Measurements from ENCODE around the gene TSTD2.

The TSTD2 gene

DNA sequence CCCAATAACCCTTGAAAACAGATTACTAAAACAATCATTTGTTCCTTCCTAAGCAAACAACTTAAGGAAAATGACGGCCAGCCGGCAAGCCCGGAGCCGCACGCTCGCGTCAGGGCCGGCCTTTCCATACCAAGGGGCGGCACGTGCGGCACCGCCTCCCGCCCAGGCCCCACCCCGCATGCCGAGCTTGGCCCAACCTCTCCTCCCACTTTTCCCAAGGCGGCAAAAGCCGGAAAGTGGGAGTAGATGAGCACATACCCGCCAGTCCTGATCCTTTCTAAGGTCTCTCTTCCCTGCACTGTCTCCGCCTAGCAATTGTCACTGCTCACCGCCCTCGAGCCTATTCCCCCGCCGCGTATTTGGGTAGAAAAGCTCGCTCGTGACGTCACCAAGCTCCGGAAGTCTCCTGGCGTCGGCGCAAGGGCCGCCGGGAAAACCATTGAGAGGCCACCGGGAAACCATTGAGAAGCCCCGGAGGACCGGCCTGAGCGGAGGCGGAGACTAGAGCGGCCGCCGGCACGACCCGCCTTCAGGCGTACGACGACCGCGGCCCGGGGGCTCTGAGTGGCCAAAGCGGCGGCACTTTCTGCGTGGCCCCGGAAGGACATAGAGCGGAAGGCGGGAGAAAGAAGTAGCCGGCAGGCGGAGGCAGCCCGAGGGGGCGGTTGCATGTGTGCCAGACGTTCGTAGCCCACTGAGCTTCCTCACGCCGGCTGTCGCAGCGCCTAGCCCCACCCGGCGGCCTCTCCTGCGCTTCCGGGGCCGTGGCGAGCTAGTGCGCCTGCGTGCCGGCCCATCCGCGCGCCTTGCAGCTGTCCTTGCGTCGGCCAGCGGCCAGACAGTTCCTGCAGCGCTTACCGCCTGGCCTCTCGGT, at the start of gene TSTD2, which contains the start of gene NCBP1:
TSS of gene TSTD2 (minus strand) at position 384 of the 874 bp plus-strand sequence. CDS start 5,806 bp downstream, outside the sequence.
TSS of gene NCBP1 (plus strand) at position 837 of the 874 bp plus-strand sequence. CDS start 61 bp downstream, outside the sequence.
- peak; percentile 61 for DNase-seq (ENCODE audit: insufficient read length, low spot score)
- peak; percentile 93 for FAIRE-seq

DNA sequence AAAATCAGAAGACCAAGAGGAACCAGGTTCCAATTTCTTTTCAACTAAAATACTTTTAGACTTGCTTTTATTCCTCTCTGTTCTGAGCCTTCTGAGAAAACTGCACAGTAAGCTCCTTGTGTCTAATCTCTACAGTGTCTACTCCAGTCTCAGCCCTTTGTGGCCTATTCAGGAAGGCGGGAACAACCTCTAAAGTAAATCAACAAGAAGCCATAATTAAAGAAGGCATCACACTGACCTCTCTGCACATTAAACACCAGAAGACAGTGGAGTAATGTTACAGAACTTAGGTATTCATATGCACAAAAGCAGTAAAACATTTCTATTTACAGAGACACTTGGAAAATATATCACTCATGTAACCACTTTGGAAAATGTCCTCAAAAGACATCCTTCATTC, 49.1 kb upstream of the TSTD2 start:
- FAIRE-seq = no peak

DNA sequence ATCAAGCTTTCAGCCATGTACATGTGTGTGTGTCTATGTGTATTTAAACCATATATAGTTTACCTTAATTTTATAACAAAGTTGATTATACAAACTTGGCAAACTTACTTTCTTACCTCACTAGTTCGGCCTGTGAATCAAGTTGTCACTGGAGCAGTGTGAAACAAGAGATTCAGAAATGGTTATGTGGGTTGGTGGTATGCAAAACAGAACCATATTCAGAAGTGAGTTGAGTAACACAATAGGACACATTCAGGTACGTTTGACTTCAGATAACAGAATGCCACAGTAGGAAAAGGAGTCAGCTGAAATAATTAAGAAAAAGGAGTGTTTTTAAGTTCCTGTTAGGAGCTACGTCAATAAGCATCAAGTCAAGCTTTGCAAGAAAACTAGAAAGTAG, 42.5 kb upstream of the TSTD2 start:
- FAIRE-seq (no peak), DNase-seq (ENCODE audit: insufficient read length, low spot score) (no peak)

More for the DNA sequence above, 49.1 kb upstream of the TSTD2 start:
- DNase-seq (ENCODE audit: insufficient read length, low spot score) = no peak

DNA sequence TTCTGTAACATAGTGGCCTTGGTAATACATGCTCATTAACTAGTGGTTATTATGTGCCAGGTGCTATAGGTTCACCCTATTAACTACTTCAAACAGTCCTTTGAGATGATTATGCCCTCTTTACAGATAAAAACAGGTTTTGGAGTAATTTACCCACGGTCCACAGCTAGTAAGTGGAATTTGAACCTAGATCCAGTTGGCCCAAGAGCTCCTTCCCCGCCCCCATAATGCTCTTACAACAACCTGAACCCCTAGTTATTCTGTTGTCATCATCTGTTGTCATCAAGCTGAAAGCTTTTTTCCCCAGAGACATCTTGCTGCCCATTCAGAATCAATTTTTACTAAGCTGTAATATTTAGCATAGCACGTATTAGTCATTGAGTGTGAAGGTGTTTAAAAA, 40.8 kb upstream of the TSTD2 start:
- FAIRE-seq = no peak

DNA sequence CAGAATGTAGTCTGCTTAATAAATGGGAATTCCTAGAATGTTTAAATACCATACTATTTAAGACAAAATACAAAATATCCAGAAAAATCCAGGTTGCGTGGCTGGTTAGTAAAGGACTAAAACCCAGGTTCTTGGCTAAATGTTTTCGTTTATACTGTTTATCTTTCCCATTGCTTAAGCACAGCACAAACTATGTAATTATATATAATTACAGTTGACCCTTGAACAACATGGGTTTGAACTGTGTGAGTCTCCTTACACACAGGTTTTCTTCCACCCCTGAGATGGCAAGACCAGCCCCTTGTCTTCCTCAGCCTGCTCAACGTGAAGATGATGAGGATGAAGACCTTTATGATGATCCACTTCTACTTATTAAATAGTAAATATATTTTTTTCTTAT, 39.2 kb upstream of the TSTD2 start:
- FAIRE-seq (no peak), DNase-seq (ENCODE audit: insufficient read length, low spot score) (no peak)

More for the DNA sequence above, 40.8 kb upstream of the TSTD2 start:
- DNase-seq (ENCODE audit: insufficient read length, low spot score) = no peak

DNA sequence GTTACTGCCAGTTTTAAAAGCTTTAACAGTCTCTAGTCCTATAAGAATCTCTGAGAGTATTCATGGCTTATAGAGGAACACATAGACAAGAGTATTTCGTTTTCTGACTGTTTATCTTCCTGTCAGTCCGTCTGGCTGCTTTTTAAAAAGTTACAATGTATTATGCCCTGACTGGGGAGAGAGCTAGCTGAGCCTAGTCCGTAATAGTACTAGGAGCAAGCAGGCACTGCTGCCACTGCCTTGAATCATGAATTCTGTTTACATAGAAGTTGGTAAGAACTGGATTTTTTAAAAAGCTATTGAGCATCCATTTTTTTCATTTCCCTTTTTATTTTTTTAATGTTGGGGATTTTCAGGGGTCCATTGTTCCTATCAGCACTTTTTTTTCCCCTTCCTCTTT, 37.4 kb upstream of the TSTD2 start:
- DNase-seq (ENCODE audit: insufficient read length, low spot score) (no peak), FAIRE-seq (no peak)

DNA sequence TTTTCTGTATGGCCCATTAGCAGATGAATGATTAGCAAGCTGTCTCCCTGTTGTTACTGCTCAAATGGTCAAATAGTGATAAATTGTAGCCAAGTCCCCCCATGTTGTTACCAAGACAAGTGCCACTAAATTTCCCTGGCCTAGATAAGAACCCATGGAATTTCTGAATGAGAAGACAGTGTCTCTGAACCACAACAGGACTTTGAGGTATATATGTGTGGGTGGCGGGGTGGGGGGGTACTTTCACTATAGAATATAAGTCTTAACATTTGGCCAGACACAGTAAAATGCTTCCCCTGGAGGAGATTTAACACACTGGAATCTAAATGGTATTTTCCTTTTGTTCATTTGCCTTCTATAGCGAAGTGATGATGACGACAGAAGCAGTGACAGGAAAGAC, 35.3 kb upstream of the TSTD2 start:
- no peak for FAIRE-seq
- DNase-seq (ENCODE audit: insufficient read length, low spot score) = no peak

DNA sequence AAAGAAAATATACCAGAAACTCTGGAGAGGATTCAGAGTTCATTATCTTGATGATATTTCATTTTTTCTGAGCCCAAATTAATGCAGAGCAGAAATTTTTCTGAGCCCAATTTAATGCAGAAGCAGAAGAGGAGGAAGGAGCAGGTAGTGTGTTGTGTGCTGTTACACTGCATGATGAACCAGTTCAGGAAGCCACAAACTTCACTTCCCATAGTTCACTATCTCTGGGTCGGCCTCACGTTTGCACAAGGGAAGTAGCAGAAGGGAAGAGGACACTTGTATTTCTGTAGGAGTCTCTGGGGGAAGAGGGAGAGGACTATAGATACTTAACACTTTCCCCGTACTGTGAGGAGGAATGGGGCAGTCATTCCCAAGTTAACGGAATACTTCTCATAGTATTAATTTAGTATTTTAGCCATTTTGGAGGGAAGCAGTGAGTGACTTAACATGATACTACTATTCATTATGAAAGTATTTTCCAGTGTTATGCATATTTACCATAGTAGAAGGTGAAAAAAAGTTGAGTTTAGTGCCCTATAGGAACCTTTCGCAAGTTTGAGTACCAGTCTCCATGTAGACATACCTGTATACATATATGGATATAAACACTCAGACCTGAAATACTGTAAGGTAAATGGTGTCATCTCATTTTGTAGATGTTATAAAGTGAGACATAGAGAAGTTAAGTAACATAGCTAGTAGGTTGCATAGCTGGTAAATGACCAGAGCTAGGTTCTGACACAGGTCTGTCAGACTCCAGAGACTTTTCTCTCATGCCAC, 33.9 kb upstream of the TSTD2 start:
- peak; percentile 21 for FAIRE-seq
- DNase-seq (ENCODE audit: insufficient read length, low spot score) = no peak

DNA sequence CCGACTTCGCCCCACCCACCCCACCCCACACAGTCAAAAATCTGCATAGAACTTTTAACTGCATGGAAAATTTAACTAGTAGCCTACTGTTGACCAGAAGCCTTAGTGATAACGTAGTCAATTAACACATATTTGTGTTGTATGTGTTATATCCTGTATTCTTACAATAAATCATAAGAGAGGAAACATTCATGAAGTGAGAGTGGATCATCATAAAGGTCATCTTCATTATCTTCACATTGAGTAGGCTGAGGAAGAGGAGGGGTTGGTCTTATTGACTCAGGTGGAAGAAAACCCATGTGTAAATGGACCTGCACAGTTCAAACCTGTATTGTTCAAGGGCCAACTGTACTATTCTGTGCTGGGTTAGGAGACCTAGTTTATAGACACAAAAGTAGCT, 32.6 kb upstream of the TSTD2 start:
- FAIRE-seq = no peak
- DNase-seq (ENCODE audit: insufficient read length, low spot score) = no peak

DNA sequence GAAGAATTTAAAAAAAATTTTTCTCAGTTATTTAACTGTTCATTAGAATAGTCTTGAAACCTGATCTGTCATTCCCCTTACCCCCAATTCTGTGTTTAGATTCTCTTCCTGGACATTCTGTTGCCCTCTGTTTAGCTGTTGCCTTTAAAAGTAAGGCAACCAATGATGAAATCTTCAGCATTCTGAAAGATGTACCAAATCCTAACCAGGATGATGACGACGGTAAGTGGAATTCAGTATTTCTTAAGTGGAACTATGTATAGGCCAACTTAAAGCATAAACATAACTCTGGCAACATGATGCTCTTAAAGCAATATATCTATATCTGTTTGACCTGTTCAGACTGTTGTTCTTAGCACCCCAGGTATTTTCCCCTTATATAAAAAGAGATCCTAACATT, 27.7 kb upstream of the TSTD2 start:
- DNase-seq (ENCODE audit: insufficient read length, low spot score) (no peak), FAIRE-seq (no peak)

DNA sequence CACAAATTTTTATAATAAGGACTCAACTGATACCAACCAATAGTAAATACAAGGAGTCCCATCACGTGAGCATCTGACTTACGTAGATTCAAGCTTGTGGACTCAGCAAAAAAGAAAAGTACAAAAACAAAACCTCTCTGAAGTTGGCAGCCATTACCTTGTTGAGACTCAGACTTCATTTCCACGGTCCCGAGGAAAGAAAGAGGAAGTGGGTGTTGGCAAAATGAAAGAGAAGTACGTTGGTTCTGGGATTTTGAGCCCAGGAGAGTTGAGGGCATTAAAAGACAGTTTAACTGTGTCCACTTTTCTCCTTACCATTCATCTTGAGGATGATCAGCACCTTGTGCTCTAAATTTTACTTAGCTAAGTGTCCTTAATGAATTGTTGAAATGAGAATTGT, 27.2 kb upstream of the TSTD2 start:
- DNase-seq (ENCODE audit: insufficient read length, low spot score) (no peak), FAIRE-seq (no peak)

DNA sequence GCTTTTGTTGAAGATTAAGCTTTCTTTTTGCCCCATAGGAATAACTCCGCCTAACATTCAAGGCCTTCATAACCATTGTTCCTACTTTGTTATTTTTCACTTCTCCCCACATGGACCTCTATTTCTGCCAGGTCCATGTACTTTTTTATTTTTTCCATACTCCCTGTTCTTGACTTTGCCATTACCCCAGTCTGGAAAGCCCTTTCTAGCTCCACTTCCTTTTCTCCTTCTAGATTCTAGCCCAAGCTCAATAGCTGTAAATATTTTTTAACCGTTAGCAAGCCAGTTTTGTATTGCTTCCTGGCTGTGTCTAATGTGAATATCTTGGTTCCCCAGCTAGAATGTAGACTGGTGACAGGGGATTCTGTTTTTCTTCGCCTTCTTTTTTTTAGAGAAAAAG, 26.6 kb upstream of the TSTD2 start:
- FAIRE-seq (no peak), DNase-seq (ENCODE audit: insufficient read length, low spot score) (no peak)

DNA sequence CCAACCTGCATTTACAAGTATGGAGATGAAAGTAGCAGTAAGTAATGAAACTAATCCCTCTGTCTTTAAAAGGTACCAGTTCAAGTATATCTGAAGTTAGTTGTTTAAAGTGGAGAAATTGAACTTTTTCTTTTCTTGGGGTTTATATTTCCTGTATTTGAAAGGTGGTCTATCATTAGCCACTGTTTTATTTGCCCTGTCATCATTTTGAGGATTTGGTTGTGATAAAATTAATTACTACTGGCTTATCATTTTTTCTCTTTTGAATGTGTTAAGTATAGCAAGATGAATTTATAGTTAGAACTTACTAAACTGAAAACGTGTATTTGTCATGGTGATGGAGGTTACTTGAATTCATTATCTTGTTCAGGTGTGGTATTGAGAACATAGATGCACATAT, 25.5 kb upstream of the TSTD2 start:
- FAIRE-seq (no peak), DNase-seq (ENCODE audit: insufficient read length, low spot score) (no peak)

DNA sequence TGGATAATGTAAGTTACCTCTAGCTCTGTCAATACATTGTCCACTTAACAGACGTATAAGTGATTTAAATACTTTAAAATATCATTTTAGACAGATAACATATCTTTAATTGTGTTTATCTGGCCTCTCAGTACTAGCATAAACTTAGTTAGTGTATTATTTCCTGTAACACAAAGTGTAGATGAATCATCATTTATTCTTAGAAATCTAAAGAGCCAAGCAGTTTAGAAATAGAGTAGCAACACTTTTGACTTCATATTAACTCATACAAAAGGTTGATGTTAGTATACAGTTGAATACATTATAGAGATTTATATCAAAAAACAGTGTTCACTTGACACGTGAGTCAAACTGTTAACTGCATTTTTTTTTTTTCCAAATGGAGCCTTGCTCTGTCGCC, 18.5 kb upstream of the TSTD2 start:
- DNase-seq (ENCODE audit: insufficient read length, low spot score) (no peak), FAIRE-seq (no peak)

DNA sequence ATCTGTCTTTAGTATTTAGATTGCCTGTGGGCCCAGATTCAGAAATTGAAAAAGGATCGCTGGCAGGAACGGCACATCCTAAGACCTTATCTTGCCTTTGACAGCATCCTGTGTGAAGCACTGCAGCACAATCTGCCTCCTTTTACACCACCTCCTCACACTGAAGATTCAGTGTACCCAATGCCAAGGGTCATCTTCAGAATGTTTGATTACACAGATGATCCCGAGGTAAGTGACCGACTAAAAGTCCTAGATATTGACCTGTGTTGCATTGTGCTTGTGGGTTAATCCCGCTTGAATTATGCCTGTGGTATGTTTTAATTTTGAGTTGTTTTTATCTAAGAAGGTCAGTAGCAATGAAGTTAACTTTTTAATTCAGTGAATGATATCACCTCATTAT, 14.8 kb upstream of the TSTD2 start:
- FAIRE-seq = no peak
- DNase-seq (ENCODE audit: insufficient read length, low spot score) = no peak

DNA sequence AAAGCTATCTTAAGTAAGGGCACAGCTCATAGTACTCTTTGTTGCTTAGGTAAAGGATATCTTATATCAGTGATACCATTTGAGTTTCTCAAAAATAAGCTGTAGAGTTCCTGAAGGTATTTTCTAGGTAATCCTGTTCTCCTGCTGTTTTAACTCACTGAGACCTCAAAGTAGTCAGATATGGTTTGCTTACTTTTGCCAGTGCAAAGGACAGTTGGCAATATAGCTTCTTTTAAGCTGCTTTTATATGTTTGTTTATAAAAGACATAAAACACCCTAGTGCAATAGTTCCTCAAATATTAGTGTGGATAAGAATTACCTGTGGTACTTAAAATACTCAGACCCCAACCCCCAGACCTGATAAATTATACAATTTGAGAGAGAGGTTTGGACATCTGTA, 12.6 kb upstream of the TSTD2 start:
- DNase-seq (ENCODE audit: insufficient read length, low spot score) (no peak), FAIRE-seq (peak; percentile 48)

DNA sequence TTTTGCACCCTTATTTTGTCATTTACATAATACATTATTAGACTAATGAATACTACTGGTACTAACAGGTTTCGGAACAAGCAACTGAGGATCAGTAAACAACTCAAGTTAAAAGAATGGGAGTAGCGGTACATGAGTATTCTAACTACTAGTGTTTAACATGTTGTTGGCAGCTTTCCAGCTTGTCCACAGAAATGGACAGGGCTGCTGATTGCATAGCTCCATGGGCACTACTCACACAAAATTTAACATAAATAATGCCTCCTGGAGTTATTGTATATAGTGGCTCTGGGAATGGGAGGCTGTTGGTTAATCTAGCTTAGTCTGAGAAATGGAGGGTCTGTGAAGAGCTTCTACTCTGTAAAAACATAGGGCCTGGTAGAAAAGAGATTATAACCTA, 7.2 kb upstream of the TSTD2 start:
- FAIRE-seq = no peak
- DNase-seq (ENCODE audit: insufficient read length, low spot score) = no peak

DNA sequence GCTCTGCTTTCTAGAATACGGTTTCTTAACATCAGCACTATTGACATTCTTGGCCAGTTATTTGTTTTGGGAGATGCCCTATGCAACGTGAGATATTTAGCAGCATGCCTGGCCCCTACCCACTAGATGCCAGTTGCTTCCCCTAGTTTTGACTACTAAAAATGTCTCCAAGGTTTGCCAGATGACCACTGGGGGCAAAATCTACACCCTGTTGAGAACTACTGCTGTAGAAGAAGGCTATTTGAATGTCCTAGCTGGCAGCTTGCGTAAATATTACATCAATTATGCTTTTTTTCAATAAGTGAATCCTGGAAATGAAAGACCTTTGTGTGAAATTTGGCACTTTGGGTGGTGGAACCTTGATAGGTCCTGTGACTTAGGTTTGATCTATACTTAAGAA, 5.5 kb upstream of the TSTD2 start:
- FAIRE-seq = no peak
- DNase-seq (ENCODE audit: insufficient read length, low spot score) = no peak

DNA sequence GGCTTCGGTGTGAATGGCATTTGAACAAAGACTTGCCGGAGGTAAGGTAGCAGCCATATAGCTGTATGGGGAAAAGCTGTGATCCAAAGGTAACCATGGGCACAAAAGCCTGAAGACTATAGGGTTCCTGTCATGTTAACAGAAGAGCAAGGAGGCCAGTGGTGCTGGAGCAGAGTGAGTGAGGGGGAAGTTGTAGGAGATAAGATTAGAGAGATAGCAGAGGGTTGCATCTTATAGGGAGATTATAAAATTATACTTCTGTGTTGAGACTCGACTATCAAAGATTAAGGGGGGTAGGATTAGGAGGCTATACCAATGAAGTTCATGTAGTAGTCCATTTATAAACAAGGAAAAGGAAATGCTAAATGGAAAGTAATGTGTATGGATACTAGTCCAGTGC, 3.7 kb upstream of the TSTD2 start:
- no peak for FAIRE-seq
- no peak for DNase-seq (ENCODE audit: insufficient read length, low spot score)

DNA sequence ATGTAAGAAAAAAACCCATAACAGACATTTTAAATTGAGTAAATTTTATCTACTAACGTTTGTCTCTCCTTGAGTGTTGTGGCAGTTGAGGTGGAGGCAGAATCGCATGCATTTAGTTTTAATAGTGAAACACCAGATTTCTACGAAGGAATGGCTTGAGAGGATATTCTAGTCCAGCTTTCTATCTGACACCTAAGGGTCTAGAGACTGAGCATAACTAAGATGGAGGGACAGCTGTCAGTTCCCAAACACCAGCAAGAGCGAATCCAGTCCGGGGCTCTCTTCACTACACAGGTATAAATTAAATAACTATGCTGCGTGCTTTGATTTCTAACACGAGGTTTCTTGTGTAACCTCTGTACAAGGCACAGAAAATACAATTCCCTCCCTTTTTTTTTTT, 1.9 kb upstream of the TSTD2 start:
- FAIRE-seq (no peak), DNase-seq (ENCODE audit: insufficient read length, low spot score) (no peak)

DNA sequence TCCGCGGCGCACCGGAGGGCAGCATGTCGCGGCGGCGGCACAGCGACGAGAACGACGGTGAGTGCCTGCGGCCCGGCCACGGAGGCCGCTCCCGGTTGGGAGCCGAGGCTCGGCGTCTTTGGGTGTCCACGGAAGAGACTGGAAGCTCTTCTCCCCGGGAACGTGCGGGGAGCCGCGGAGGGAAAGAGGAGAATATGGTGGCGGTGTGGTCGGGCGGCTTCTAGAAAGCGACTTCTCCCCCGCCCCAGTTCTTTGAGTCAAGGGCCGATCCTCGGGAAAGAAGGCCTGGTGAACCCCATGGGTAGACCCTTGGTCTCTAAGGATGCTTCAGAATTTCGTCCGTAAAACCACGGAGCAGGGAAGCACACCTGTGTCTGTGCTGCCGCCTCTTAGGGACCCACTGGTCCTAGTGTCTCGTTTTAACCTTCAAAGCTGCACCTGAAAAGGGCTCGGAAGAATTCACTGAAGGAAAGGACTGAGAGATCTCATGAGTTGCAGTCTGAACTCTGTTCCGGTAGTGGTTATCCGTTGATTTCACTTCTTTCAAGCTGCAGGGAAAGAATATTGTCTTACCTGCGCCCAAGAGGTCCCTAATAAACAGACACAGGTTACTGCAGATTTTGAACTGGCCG, 807 bp upstream of the TSTD2 start:
- DNase-seq (ENCODE audit: insufficient read length, low spot score) (no peak), FAIRE-seq (peak; percentile 79)

All from GM19239 (cell line).